GM13977 (cell line): ENCODE measurements around the gene TMEM147.

Experiments used
- DNase-seq: peaks from one replicate; pipeline ENCODE4 v3.0.0; 2012; ENCODE audit warnings: low spot score
- CTCF ChIP-seq: IDR thresholded peaks from 2 replicates; pipeline ENCODE4 v1.5.1; 2012; ENCODE audit warnings: mild to moderate bottlenecking, control low read depth; ENCODE audit not compliant: insufficient read depth; ENCODE audit errors: extremely low read depth, missing control alignments
- in situ Hi-C: fragments of 300-500 bp; cut with MboI; formaldehyde crosslinking; loops from one replicate; pipeline ENCODE4 v1.12.0; 2022; ENCODE audit warnings: low sequenced_read_pairs, low pct_unique_long_range_greater_than_20kb, mixed read lengths, inconsistent platforms; ENCODE audit not compliant: unreplicated experiment

The TMEM147 gene

GRCh38 chr19:35544110-35544802 is 1.2 kb upstream of the TMEM147 start:
- in situ Hi-C loops: no loop called here
- no peak for TF ChIP-seq CTCF
- DNase-seq: no peak

GRCh38 chr19:35545855-35546381 is 492 bp downstream of the TMEM147 start:
- peak; percentile 88 for DNase-seq
- in situ Hi-C loops: no loop called here
- TF ChIP-seq CTCF: no peak

- in situ Hi-C loops: no loop called here
- no peak for TF ChIP-seq CTCF
- DNase-seq: no peak
These were observed 1.1 kb downstream of the TMEM147 start for GRCh38 chr19:35546532-35546931.

- peak; percentile 83 for TF ChIP-seq CTCF
- in situ Hi-C loops: no loop called here
- peak; percentile 85 for DNase-seq
These were observed 3.9 kb downstream of the TMEM147 start for GRCh38 chr19:35549174-35549788.

- no peak for DNase-seq
- no peak for TF ChIP-seq CTCF
- in situ Hi-C loops: no loop called here
These were observed 4.6 kb downstream of the TMEM147 start for GRCh38 chr19:35549879-35550523.

- no peak for TF ChIP-seq CTCF
These were observed 5.8 kb downstream of the TMEM147 start for GRCh38 chr19:35551091-35551810.

More at GRCh38 chr19:35551091-35551810, 5.8 kb downstream of the TMEM147 start:
- DNase-seq: no peak
- in situ Hi-C loops: no loop called here
